HCT116 (cell line): ENCODE results near the gene ST7.

Source experiments
- EZH2phosphoT487 ChIP-seq: fragments of 200-600 bp; IDR thresholded peaks from 2 replicates; pipeline ENCODE4 v1.6.1; 2018; ENCODE audit warnings: antibody characterized with exemption, borderline replicate concordance
- POLR2AphosphoS5 ChIP-seq: IDR thresholded peaks from 2 replicates; pipeline ENCODE4 v1.6.1; 2011; ENCODE audit warnings: mild to moderate bottlenecking, low read depth, low read length, moderate library complexity
- YY1 ChIP-seq: IDR thresholded peaks from 2 replicates; pipeline ENCODE4 v1.6.1; 2011; ENCODE audit warnings: low read length, low read depth, moderate library complexity, mild to moderate bottlenecking; ENCODE audit not compliant: insufficient replicate concordance; ENCODE audit errors: extremely low read depth
- ZNF274 ChIP-seq: fragments of 200-500 bp; sonication (Bioruptor generic); IDR thresholded peaks from 2 replicates; pipeline ENCODE4 v1.6.1; 2014; ENCODE audit warnings: mild to moderate bottlenecking, low read depth, low read length, inconsistent platforms
- TF ChIP-seq, protein P1 (sequence below), 3 experiments: fragments of 200-600 bp in 1 of 3; sonication (generic) in 1 of 3; IDR thresholded peaks in 2 of 3; conservative IDR thresholded peaks in 1 of 3; 2 replicates each; pipeline ENCODE4 v1.5.1; 2012 to 2017; ENCODE audit warnings: low read depth in 2 of 3, low read length in 2 of 3, antibody characterized with exemption in 1 of 3, borderline replicate concordance in 1 of 3, control low read depth in 1 of 3, mild to moderate bottlenecking in 1 of 3, mixed read lengths in 1 of 3, mixed run types in 1 of 3, moderate library complexity in 1 of 3; ENCODE audit not compliant: insufficient read depth in 1 of 3
- TF ChIP-seq, protein P2 (sequence below): IDR thresholded peaks from 2 replicates; pipeline ENCODE4 v1.6.1; 2012
- TF ChIP-seq, protein P3 (sequence below): IDR thresholded peaks from 2 replicates; pipeline ENCODE4 v1.6.1; 2011; ENCODE audit warnings: mild to moderate bottlenecking, low read length, moderate library complexity; ENCODE audit not compliant: insufficient replicate concordance; ENCODE audit errors: extremely low read depth

DNA sequence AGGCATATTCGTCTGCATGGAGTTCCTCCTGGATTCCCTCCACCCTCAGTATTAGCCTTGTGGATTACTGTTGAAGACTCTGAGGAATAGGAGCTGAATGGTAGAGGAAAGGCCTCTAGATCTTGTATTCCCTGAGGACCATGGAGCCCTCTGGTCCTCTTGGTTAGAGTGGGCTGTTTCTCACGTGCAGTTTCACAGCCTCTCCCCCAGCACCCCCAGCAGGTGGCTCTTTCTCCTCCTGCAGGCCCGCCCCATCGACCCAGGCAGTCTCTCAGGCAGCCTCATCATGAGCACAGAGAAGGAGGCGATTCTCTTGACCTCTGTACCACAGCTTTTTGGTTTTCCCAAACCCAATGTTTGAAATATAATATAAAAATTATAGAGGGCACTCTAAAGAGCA lies 267.5 kb downstream of the ST7 start:
- TF ChIP-seq POLR2AphosphoS5 (no peak), YY1 (no peak), ZNF274 (no peak), EZH2phosphoT487 (no peak)
- TF ChIP-seq, protein P1, sequence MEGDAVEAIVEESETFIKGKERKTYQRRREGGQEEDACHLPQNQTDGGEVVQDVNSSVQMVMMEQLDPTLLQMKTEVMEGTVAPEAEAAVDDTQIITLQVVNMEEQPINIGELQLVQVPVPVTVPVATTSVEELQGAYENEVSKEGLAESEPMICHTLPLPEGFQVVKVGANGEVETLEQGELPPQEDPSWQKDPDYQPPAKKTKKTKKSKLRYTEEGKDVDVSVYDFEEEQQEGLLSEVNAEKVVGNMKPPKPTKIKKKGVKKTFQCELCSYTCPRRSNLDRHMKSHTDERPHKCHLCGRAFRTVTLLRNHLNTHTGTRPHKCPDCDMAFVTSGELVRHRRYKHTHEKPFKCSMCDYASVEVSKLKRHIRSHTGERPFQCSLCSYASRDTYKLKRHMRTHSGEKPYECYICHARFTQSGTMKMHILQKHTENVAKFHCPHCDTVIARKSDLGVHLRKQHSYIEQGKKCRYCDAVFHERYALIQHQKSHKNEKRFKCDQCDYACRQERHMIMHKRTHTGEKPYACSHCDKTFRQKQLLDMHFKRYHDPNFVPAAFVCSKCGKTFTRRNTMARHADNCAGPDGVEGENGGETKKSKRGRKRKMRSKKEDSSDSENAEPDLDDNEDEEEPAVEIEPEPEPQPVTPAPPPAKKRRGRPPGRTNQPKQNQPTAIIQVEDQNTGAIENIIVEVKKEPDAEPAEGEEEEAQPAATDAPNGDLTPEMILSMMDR (IDR thresholded peaks at IDR 0.05 in 2 of 3, conservative IDR thresholded peaks at IDR 0.05 in 1 of 3; ENCODE audit: borderline replicate concordance in 1 of 3, insufficient read depth in 1 of 3, low read depth in 2 of 3, low read length in 2 of 3): no peak
- TF ChIP-seq, protein P2, sequence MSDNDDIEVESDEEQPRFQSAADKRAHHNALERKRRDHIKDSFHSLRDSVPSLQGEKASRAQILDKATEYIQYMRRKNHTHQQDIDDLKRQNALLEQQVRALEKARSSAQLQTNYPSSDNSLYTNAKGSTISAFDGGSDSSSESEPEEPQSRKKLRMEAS: no peak
- TF ChIP-seq, protein P3, sequence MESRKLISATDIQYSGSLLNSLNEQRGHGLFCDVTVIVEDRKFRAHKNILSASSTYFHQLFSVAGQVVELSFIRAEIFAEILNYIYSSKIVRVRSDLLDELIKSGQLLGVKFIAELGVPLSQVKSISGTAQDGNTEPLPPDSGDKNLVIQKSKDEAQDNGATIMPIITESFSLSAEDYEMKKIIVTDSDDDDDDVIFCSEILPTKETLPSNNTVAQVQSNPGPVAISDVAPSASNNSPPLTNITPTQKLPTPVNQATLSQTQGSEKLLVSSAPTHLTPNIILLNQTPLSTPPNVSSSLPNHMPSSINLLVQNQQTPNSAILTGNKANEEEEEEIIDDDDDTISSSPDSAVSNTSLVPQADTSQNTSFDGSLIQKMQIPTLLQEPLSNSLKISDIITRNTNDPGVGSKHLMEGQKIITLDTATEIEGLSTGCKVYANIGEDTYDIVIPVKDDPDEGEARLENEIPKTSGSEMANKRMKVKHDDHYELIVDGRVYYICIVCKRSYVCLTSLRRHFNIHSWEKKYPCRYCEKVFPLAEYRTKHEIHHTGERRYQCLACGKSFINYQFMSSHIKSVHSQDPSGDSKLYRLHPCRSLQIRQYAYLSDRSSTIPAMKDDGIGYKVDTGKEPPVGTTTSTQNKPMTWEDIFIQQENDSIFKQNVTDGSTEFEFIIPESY: no peak
